Kidney epithelial cell (primary cell): ENCODE measurements around the gene OGT. TPM values are rescaled to one million over a fixed set of nuclear protein-coding genes. Genes with fewer than 3 reads are reported as not detected.
"Not testable (repeated sequence)": the region's sequence is repeated elsewhere in the genome, so short reads cannot be mapped to it uniquely, and the experiment has no call there.

Source experiments
- DNase-seq: peaks from one replicate; pipeline ENCODE4 v3.0.0-alpha.2; 2010; ENCODE audit warnings: low read depth
- H3K27me3 ChIP-seq: 2 replicates; pipeline ENCODE4 v1.6.0; 2011; ENCODE audit warnings: low read length; ENCODE audit not compliant: control insufficient read depth, insufficient read depth
- H3K36me3 ChIP-seq: 2 replicates; pipeline ENCODE4 v1.5.1; 2011; ENCODE audit warnings: low read length; ENCODE audit not compliant: control insufficient read depth, insufficient read depth
- H3K4me3 ChIP-seq: 2 replicates; pipeline ENCODE4 v1.5.1; 2011; ENCODE audit warnings: low read depth, mild to moderate bottlenecking, control low read depth, low read length
- CTCF ChIP-seq: IDR thresholded peaks from 2 replicates; pipeline ENCODE4 v1.5.1; 2011; ENCODE audit warnings: mild to moderate bottlenecking, moderate library complexity, low read length, control low read depth, inconsistent platforms; ENCODE audit not compliant: insufficient read depth, poor library complexity, severe bottlenecking
- total RNA-seq: library from RNA; depleted of rRNA; stranded (reverse); fragments of >200 nt; gene quantifications from 2 replicates; pipeline ENCODE4 v1.2.3, GENCODE V29; 2015

Gene OGT
- total RNA-seq, 1 donor from 2014 or later, result 71.7 TPM

- no peak for TF ChIP-seq CTCF
Measured at GRCh38 chrX:71579990-71580380, 47.1 kb downstream of the OGT start.

GRCh38 chrX:71581210-71581609, 48.3 kb downstream of the OGT start:
- no peak overlapping the region for H3K4me3 ChIP-seq
- no peaks in the 10 kb centered on the region for H3K27me3 ChIP-seq
- DNase-seq, result no peak
- H3K36me3 ChIP-seq, result no peaks in the 10 kb centered on the region
- no peak for TF ChIP-seq CTCF

More at GRCh38 chrX:71579990-71580380, 47.1 kb downstream of the OGT start:
- no peak for DNase-seq
- no peak overlapping the region for H3K4me3 ChIP-seq
- H3K36me3 ChIP-seq, result no peaks in the 10 kb centered on the region
- H3K27me3 ChIP-seq, result no peaks in the 10 kb centered on the region

GRCh38 chrX:71586929-71587328, 54.0 kb downstream of the OGT start:
- H3K36me3 ChIP-seq, result no peaks in the 10 kb centered on the region
- no peak for DNase-seq
- H3K4me3 ChIP-seq, result no peak overlapping the region
- H3K27me3 ChIP-seq, result no peaks in the 10 kb centered on the region
- TF ChIP-seq CTCF, result no peak

- not testable (repeated sequence) for H3K36me3 ChIP-seq, H3K27me3 ChIP-seq, H3K4me3 ChIP-seq, DNase-seq
Measured at GRCh38 chrX:71593210-71593609, 60.3 kb downstream of the OGT start.

- Histone ChIP-seq H3K27me3 (no peaks in the 10 kb centered on the region), H3K4me3 (no peak overlapping the region), H3K36me3 (no peaks in the 10 kb centered on the region)
- no peak for DNase-seq
- TF ChIP-seq CTCF, result no peak
Measured at GRCh38 chrX:71599965-71600364, 67.1 kb downstream of the OGT start.

- DNase-seq, result no peak
- TF ChIP-seq CTCF, result no peak
- no peaks in the 10 kb centered on the region for H3K36me3 ChIP-seq
- no peaks in the 10 kb centered on the region for H3K27me3 ChIP-seq
- no peak overlapping the region for H3K4me3 ChIP-seq
Measured at GRCh38 chrX:71603618-71604017, 70.7 kb downstream of the OGT start.
